Chondrocyte (in vitro differentiated cells): Measurements from ENCODE around the gene FGD4. TPM values are rescaled to one million over a fixed set of nuclear protein-coding genes. Genes with fewer than 3 reads are reported as not detected.

Source experiments
- DNase-seq: peaks from one replicate; pipeline ENCODE4 v3.0.0; 2021; ENCODE audit warnings: mixed read lengths, low spot score
- H3K27ac Mint-ChIP-seq: one replicate; pipeline ENCODE4 v1.8.0; 2021; ENCODE audit warnings: mild to moderate bottlenecking, moderate library complexity, mixed read lengths; ENCODE audit not compliant: unreplicated experiment
- H3K27me3 Mint-ChIP-seq: 2 replicates; pipeline ENCODE4 v1.8.0; 2021; ENCODE audit warnings: low read depth, mixed read lengths
- H3K36me3 Mint-ChIP-seq: 2 replicates; pipeline ENCODE4 v1.8.0; 2021; ENCODE audit warnings: low read depth, mixed read lengths
- H3K4me1 Mint-ChIP-seq: 2 replicates; pipeline ENCODE4 v1.8.0; 2021; ENCODE audit warnings: low read depth, mild to moderate bottlenecking, mixed read lengths
- H3K4me3 Mint-ChIP-seq: one replicate; pipeline ENCODE4 v1.8.0; 2021; ENCODE audit warnings: mild to moderate bottlenecking, moderate library complexity, mixed read lengths; ENCODE audit not compliant: unreplicated experiment
- H3K9me3 Mint-ChIP-seq: 2 replicates; pipeline ENCODE4 v1.8.0; 2021; ENCODE audit warnings: low read depth, mixed read lengths
- CTCF ChIP-seq: fragments of 200-600 bp; sonication (generic); IDR thresholded peaks from 2 replicates; pipeline ENCODE4 v1.5.0; 2021; ENCODE audit warnings: antibody characterized with exemption, mild to moderate bottlenecking, moderate library complexity
- long read RNA-seq: library from polyadenylated mRNA; stranded (forward); transcript quantifications from one replicate; pipeline ENCODE4 v2.0.0, GENCODE V29; 2021
- total RNA-seq: library from RNA; stranded (reverse); gene quantifications from 3 replicates; pipeline ENCODE4 v1.2.1, GENCODE V29; 2021

Gene FGD4
- 1.5 to 8.7 TPM (median 7.6 TPM) in 3 replicates for total RNA-seq
- long read RNA-seq, partial matches to known transcripts, result 1 of 2 reads
- long read RNA-seq, other reads (novel, unspliced or antisense), result 1 of 2 reads

GRCh38 chr12:32399370-32400113, at the start of gene FGD4:
FGD4 (plus strand) TSS chr12:32399558.
- no peak for DNase-seq
- Mint-ChIP-seq H3K36me3 (no peaks in the 10 kb centered on the region), H3K27me3 (peaks cover 6% of the 10 kb centered on the region), H3K9me3 (no peaks in the 10 kb centered on the region), H3K27ac (peak within 1 kb of the TSS; percentile 69), H3K4me1 (peaks cover 20% of the 10 kb centered on the region), H3K4me3 (peak within 1 kb of the TSS; percentile 92)
- TF ChIP-seq CTCF, result peak; percentile 75

GRCh38 chr12:32353540-32353939, 45.8 kb upstream of the FGD4 start:
- no peak for DNase-seq
- Mint-ChIP-seq H3K4me3 (no peak overlapping the region), H3K9me3 (no peaks in the 10 kb centered on the region), H3K36me3 (peaks cover 4% of the 10 kb centered on the region), H3K27me3 (no peaks in the 10 kb centered on the region), H3K27ac (no peak overlapping the region), H3K4me1 (no peaks in the 10 kb centered on the region)
- TF ChIP-seq CTCF, result no peak

DNA sequence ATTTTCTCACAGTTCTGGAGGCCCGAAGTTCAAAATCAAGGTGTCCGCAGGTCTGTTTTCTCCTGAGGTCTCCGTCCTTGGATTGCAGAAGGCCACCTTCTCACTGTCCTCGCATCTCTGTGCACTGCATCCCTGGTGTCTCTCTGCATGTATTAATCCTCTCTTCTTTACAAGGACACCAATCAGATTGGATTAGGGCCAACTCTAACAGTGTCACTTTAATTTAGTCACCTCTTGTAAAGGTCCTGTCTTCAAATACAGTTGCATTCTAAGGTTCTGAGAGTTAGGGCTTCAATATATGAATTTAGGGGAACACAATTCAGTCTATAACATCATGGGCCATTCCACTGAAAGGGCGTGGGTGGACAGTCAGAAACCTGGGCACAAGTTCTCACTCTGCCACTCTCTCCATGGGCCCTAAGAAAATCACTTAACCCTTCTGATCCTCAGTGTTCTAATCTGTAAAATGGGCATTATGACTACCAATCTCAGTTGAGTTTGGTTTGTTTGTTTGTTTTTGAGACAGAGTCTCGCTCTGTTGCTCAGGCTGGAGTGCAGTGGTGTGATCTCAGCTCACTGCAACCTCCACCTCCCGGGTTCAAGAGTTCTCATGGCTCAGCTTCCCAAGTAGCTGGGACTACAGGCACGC, 41.6 kb upstream of the FGD4 start:
- no peak overlapping the region for H3K4me3 Mint-ChIP-seq
- no peak for DNase-seq
- no peaks in the 10 kb centered on the region for H3K9me3 Mint-ChIP-seq
- H3K27me3 Mint-ChIP-seq, result no peaks in the 10 kb centered on the region
- no peaks in the 10 kb centered on the region for H3K4me1 Mint-ChIP-seq
- H3K27ac Mint-ChIP-seq, result no peak overlapping the region
- TF ChIP-seq CTCF, result no peak
- peaks cover 2% of the 10 kb centered on the region for H3K36me3 Mint-ChIP-seq

GRCh38 chr12:32360956-32361355, 38.4 kb upstream of the FGD4 start:
- Mint-ChIP-seq H3K9me3 (no peaks in the 10 kb centered on the region), H3K36me3 (peaks cover 2% of the 10 kb centered on the region), H3K4me3 (no peak overlapping the region), H3K27me3 (no peaks in the 10 kb centered on the region), H3K27ac (no peak overlapping the region), H3K4me1 (peaks cover 4% of the 10 kb centered on the region)
- no peak for DNase-seq
- no peak for TF ChIP-seq CTCF

DNA sequence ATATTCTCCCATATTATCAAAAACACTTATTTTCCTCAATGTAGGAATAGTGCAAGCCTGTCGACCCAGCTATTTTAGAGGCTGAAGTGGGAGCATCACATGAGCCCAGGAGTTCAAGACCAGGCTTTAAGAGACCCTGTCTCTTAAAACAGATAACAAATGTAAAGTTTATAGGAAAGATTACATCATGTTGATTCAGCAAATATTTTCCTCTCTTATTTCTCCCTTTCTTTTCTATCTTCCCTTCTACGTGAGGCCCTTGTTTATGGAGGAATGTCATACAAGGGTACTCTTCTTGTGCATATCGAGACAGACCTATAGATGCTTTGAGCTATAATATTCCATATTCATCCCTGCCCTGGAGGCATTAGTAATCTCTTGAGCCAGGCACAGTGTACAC, 36.5 kb upstream of the FGD4 start:
- Mint-ChIP-seq H3K4me3 (no peak overlapping the region), H3K27ac (no peak overlapping the region), H3K36me3 (peaks cover 2% of the 10 kb centered on the region), H3K4me1 (peaks cover 4% of the 10 kb centered on the region), H3K9me3 (no peaks in the 10 kb centered on the region), H3K27me3 (no peaks in the 10 kb centered on the region)
- no peak for TF ChIP-seq CTCF
- DNase-seq, result no peak
